Measurements from ENCODE around the gene PRMT3. TPM values are rescaled to one million over a fixed set of nuclear protein-coding genes. Genes with fewer than 3 reads are reported as not detected.

PRMT3 gene
- total RNA-seq, 2 donors from 2014 or later: 26.2 to 27.1 TPM

GRCh38 chr11:20357150-20357549 is 30.4 kb upstream of the PRMT3 start:
- Histone ChIP-seq H3K27ac (ENCODE audit: low read depth, low read length) (no peak overlapping the region), H3K9ac (ENCODE audit: extremely low read depth, low read length, poor library complexity, severe bottlenecking) (no peak overlapping the region), H3K27me3 (ENCODE audit: control insufficient read depth, insufficient read depth, low read length, poor library complexity, severe bottlenecking) (peaks cover 15% of the 10 kb centered on the region), H3K36me3 (ENCODE audit: control insufficient read depth, insufficient read depth, low read length) (no peaks in the 10 kb centered on the region), H3K4me3 (ENCODE audit: low read length) (no peak overlapping the region), H3K9me3 (ENCODE audit: control insufficient read depth, low read length) (no peaks in the 10 kb centered on the region), H3K4me1 (ENCODE audit: control insufficient read depth, insufficient read depth, low read length) (no peaks in the 10 kb centered on the region)
- Mint-ChIP-seq H3K27ac (no peak overlapping the region), H3K36me3 (ENCODE audit: low read depth) (no peaks in the 10 kb centered on the region), H3K27me3 (ENCODE audit: insufficient read depth) (peaks cover 31% of the 10 kb centered on the region), H3K9me3 (peaks cover 3% of the 10 kb centered on the region), H3K4me1 (peaks cover 4% of the 10 kb centered on the region), H3K4me3 (no peak overlapping the region)
- no peak for TF ChIP-seq CTCF (conservative IDR thresholded peaks at IDR 0.05)
- WGBS, 2 experiments (ENCODE audit: insufficient coverage in 1 of 2, insufficient read length in 1 of 2): 86 to 97% methylated on average over 1 of the region's 1 CpG
- no peak for DNase-seq

GRCh38 chr11:20360650-20361049 is 26.9 kb upstream of the PRMT3 start:
- Histone ChIP-seq H3K36me3 (ENCODE audit: control insufficient read depth, insufficient read depth, low read length) (no peaks in the 10 kb centered on the region), H3K4me1 (ENCODE audit: control insufficient read depth, insufficient read depth, low read length) (no peaks in the 10 kb centered on the region), H3K27me3 (ENCODE audit: control insufficient read depth, insufficient read depth, low read length, poor library complexity, severe bottlenecking) (peaks cover 27% of the 10 kb centered on the region), H3K9me3 (ENCODE audit: control insufficient read depth, low read length) (no peaks in the 10 kb centered on the region), H3K9ac (ENCODE audit: extremely low read depth, low read length, poor library complexity, severe bottlenecking) (no peak overlapping the region), H3K27ac (ENCODE audit: low read depth, low read length) (no peak overlapping the region), H3K4me3 (ENCODE audit: low read length) (no peak overlapping the region)
- no peak for TF ChIP-seq CTCF (conservative IDR thresholded peaks at IDR 0.05)
- Mint-ChIP-seq H3K9me3 (peaks cover 3% of the 10 kb centered on the region), H3K4me3 (no peak overlapping the region), H3K27ac (no peak overlapping the region), H3K36me3 (ENCODE audit: low read depth) (peaks cover 2% of the 10 kb centered on the region), H3K4me1 (peaks cover 10% of the 10 kb centered on the region), H3K27me3 (ENCODE audit: insufficient read depth) (peaks cover 44% of the 10 kb centered on the region)
- no peak for DNase-seq
- 56 to 68% methylated on average over 6 to 7 of the region's 7 CpGs for WGBS, 2 experiments (ENCODE audit: insufficient coverage in 1 of 2, insufficient read length in 1 of 2)

DNA sequence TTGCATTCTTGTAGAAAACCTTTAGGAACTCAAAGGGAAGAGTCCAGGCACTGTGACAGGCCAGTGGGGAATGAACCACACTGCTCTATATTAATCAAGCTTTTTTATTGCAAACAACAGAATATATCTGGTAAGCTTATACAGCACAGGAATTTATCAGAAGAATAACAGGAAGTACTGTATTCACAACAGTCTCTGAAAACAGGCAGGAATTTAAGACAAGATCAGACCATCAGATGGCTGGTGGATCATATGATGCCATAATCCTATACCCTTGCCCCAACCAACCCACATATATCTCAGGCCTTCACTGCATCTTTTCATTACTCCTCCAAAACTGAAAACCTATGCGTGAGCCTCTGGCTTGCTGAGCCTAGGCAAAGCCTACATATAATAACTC is 25.0 kb upstream of the PRMT3 start:
- H3K4me1 Mint-ChIP-seq: peaks cover 17% of the 10 kb centered on the region
- peaks cover 3% of the 10 kb centered on the region for H3K9me3 Mint-ChIP-seq
- no peak overlapping the region for H3K27ac ChIP-seq (ENCODE audit: low read depth, low read length)
- H3K9me3 ChIP-seq (ENCODE audit: control insufficient read depth, low read length): no peaks in the 10 kb centered on the region
- H3K27me3 Mint-ChIP-seq (ENCODE audit: insufficient read depth): peaks cover 36% of the 10 kb centered on the region
- no peaks in the 10 kb centered on the region for H3K36me3 ChIP-seq (ENCODE audit: control insufficient read depth, insufficient read depth, low read length)
- H3K36me3 Mint-ChIP-seq (ENCODE audit: low read depth): peaks cover 2% of the 10 kb centered on the region
- no peak overlapping the region for H3K27ac Mint-ChIP-seq
- no peak for TF ChIP-seq CTCF (conservative IDR thresholded peaks at IDR 0.05)
- peaks cover 27% of the 10 kb centered on the region for H3K27me3 ChIP-seq (ENCODE audit: control insufficient read depth, insufficient read depth, low read length, poor library complexity, severe bottlenecking)
- H3K9ac ChIP-seq (ENCODE audit: extremely low read depth, low read length, poor library complexity, severe bottlenecking): no peak overlapping the region
- H3K4me3 ChIP-seq (ENCODE audit: low read length): no peak overlapping the region
- 0% methylated on average over 1 of the region's 1 CpG; no CpG with 5 or more reads in 1 of the 2 experiments for WGBS, 2 experiments (ENCODE audit: insufficient coverage in 1 of 2, insufficient read length in 1 of 2)
- DNase-seq: no peak
- no peak overlapping the region for H3K4me3 Mint-ChIP-seq
- no peaks in the 10 kb centered on the region for H3K4me1 ChIP-seq (ENCODE audit: control insufficient read depth, insufficient read depth, low read length)
